HCT116 (cell line): Measurements from ENCODE around the gene JAK2. TPM values are rescaled to one million over a fixed set of nuclear protein-coding genes. Genes with fewer than 3 reads are reported as not detected.

Source experiments
- ATAC-seq: fragments of 200-7000 bp; cut with Tn5 transposase; 2 replicates; pipeline ENCODE4 v1.9.1; 2020; ENCODE audit warnings: mild to moderate bottlenecking, moderate library complexity
- BruUV-seq: library from RNA; stranded (reverse); fragments of 400-500 nt; replicated peaks from 2 replicates; lab custom pipeline; 2021; lab: Mats Ljungman, UMichigan
- CTCF ChIA-PET: fragments of 300-600 bp; sonication (Branson Sonifier 250); formaldehyde crosslinking; loops from one replicate; lab custom pipeline; 2021; ENCODE audit warnings: antibody characterized with exemption; lab: Charles Lee
- POLR2A ChIA-PET: fragments of 300-600, 350-600 bp; sonication (Branson Sonifier 250); formaldehyde crosslinking; loops from one replicate; lab custom pipeline; 2021; ENCODE audit warnings: antibody characterized with exemption; lab: Charles Lee
- RAD21 ChIA-PET, 2 experiments: fragments of 300-600 bp; sonication (Branson Sonifier 250); formaldehyde crosslinking; loops; one replicate each; lab custom pipeline; 2023; ENCODE audit warnings: low total read pairs in 2 of 2; ENCODE audit not compliant: uncharacterized antibody in 2 of 2, unreplicated experiment in 2 of 2, low non-redundant PET in 1 of 2; lab: Charles Lee
- DNase-seq: peaks from one replicate; pipeline ENCODE4 v3.0.0-alpha.2; 2010; ENCODE audit warnings: low read depth, low spot score
- H2AFZ ChIP-seq: fragments of 200-600 bp; shearing (Covaris generic), sonication (generic); 2 replicates; pipeline ENCODE4 v1.6.1; 2017; ENCODE audit warnings: low read depth, mixed run types, mixed read lengths, antibody characterized with exemption, low read length; ENCODE audit not compliant: poor library complexity, severe bottlenecking
- H3K27ac ChIP-seq: 2 replicates; pipeline ENCODE4 v1.5.1; 2012; ENCODE audit warnings: low read depth, low read length
- H3K27me3 ChIP-seq: fragments of 200-600 bp; sonication (generic); 2 replicates; pipeline ENCODE4 v1.6.1; 2016; ENCODE audit warnings: mixed run types, low read length, mixed read lengths; ENCODE audit not compliant: insufficient read depth
- H3K36me3 ChIP-seq, 2 experiments: fragments of 200-500 bp in 1 of 2; fragments of 200-600 bp in 1 of 2; sonication (Bioruptor generic) in 1 of 2; sonication (generic) in 1 of 2; 2 replicates each; pipeline versions ENCODE4 v1.5.1 to v1.6.1; 2014 to 2016; ENCODE audit warnings: low read length in 2 of 2, inconsistent platforms in 1 of 2, mixed read lengths in 1 of 2, mixed run types in 1 of 2; ENCODE audit not compliant: insufficient read depth in 2 of 2, control insufficient read depth in 1 of 2
- H3K4me1 ChIP-seq, 2 experiments: fragments of 200-600 bp in 1 of 2; sonication (generic) in 1 of 2; 2 replicates each; pipeline versions ENCODE4 v1.5.1 to v1.6.1; 2012 to 2017; ENCODE audit warnings: low read length in 2 of 2, inconsistent platforms in 1 of 2, mild to moderate bottlenecking in 1 of 2, mixed read lengths in 1 of 2, mixed run types in 1 of 2, moderate library complexity in 1 of 2; ENCODE audit not compliant: insufficient read depth in 2 of 2, control insufficient read depth in 1 of 2
- H3K4me2 ChIP-seq: fragments of 200-600 bp; sonication (generic); 2 replicates; pipeline ENCODE4 v1.6.1; 2017; ENCODE audit warnings: mixed run types, low read length, mixed read lengths
- H3K4me3 ChIP-seq, 2 experiments: fragments of 200-600 bp in 1 of 2; sonication (generic) in 1 of 2; replicated peaks in 1 of 2; 2 replicates each; pipeline ENCODE4 v1.5.1; 2011 to 2016; ENCODE audit warnings: low read length in 2 of 2, control low read depth in 1 of 2, low read depth in 1 of 2, mild to moderate bottlenecking in 1 of 2, mixed read lengths in 1 of 2, mixed run types in 1 of 2
- H3K79me2 ChIP-seq: fragments of 200-600 bp; sonication (generic); 2 replicates; pipeline ENCODE4 v1.6.1; 2017; ENCODE audit warnings: mild to moderate bottlenecking, mixed run types, low read length, moderate library complexity, mixed read lengths; ENCODE audit not compliant: insufficient read depth
- H3K9ac ChIP-seq: fragments of 200-600 bp; sonication (generic); 2 replicates; pipeline ENCODE4 v1.6.1; 2016; ENCODE audit warnings: low read length, mixed read lengths
- H3K9me2 ChIP-seq: fragments of 200-600 bp; sonication (generic), shearing (Covaris generic); 2 replicates; pipeline ENCODE4 v1.6.1; 2017; ENCODE audit warnings: mixed run types, mild to moderate bottlenecking, moderate library complexity; ENCODE audit not compliant: insufficient read depth
- H3K9me3 ChIP-seq, 2 experiments: fragments of 200-500 bp in 1 of 2; fragments of 200-600 bp in 1 of 2; sonication (Bioruptor generic) in 1 of 2; sonication (generic) in 1 of 2; 2 replicates each; pipeline ENCODE4 v1.6.1; 2014 to 2017; ENCODE audit warnings: low read length in 2 of 2, mixed read lengths in 2 of 2, inconsistent platforms in 1 of 2, low read depth in 1 of 2, mild to moderate bottlenecking in 1 of 2, mixed run types in 1 of 2, moderate library complexity in 1 of 2; ENCODE audit not compliant: control insufficient read depth in 1 of 2, insufficient read depth in 1 of 2
- H4K20me1 ChIP-seq: fragments of 200-600 bp; sonication (generic), shearing (Covaris generic); 2 replicates; pipeline ENCODE4 v1.6.1; 2017; ENCODE audit warnings: mixed run types, mild to moderate bottlenecking, moderate library complexity; ENCODE audit not compliant: insufficient read depth
- ATF3 ChIP-seq: IDR thresholded peaks from 2 replicates; pipeline ENCODE4 v1.6.1; 2012
- CEBPB ChIP-seq: IDR thresholded peaks from 2 replicates; pipeline ENCODE4 v1.6.1; 2012; ENCODE audit warnings: low read depth
- CTCF ChIP-seq, 3 experiments: fragments of 200-600 bp in 1 of 3; sonication (generic) in 1 of 3; IDR thresholded peaks in 2 of 3; conservative IDR thresholded peaks in 1 of 3; 2 replicates each; pipeline ENCODE4 v1.5.1; 2012 to 2017; ENCODE audit warnings: low read depth in 2 of 3, low read length in 2 of 3, antibody characterized with exemption in 1 of 3, borderline replicate concordance in 1 of 3, control low read depth in 1 of 3, mild to moderate bottlenecking in 1 of 3, mixed read lengths in 1 of 3, mixed run types in 1 of 3, moderate library complexity in 1 of 3; ENCODE audit not compliant: insufficient read depth in 1 of 3
- EGR1 ChIP-seq: IDR thresholded peaks from 2 replicates; pipeline ENCODE4 v1.6.1; 2012; ENCODE audit warnings: low read depth
- ELF1 ChIP-seq: IDR thresholded peaks from 2 replicates; pipeline ENCODE4 v1.6.1; 2012; ENCODE audit warnings: low read depth, borderline replicate concordance
- EZH2phosphoT487 ChIP-seq: fragments of 200-600 bp; IDR thresholded peaks from 2 replicates; pipeline ENCODE4 v1.6.1; 2018; ENCODE audit warnings: antibody characterized with exemption, borderline replicate concordance
- FOSL1 ChIP-seq: IDR thresholded peaks from 2 replicates; pipeline ENCODE4 v1.6.1; 2012; ENCODE audit warnings: low read depth
- JUND ChIP-seq: IDR thresholded peaks from 2 replicates; pipeline ENCODE4 v1.6.1; 2012
- MAX ChIP-seq: IDR thresholded peaks from 2 replicates; pipeline ENCODE4 v1.6.1; 2012
- POLR2AphosphoS5 ChIP-seq: IDR thresholded peaks from 2 replicates; pipeline ENCODE4 v1.6.1; 2011; ENCODE audit warnings: mild to moderate bottlenecking, low read depth, low read length, moderate library complexity
- REST ChIP-seq: IDR thresholded peaks from 2 replicates; pipeline ENCODE4 v1.6.1; 2012; ENCODE audit warnings: low read depth
- SIN3A ChIP-seq: IDR thresholded peaks from 2 replicates; pipeline ENCODE4 v1.6.1; 2012; ENCODE audit warnings: low read depth
- SP1 ChIP-seq: IDR thresholded peaks from 2 replicates; pipeline ENCODE4 v1.6.1; 2012; ENCODE audit warnings: low read depth
- SRF ChIP-seq: IDR thresholded peaks from 2 replicates; pipeline ENCODE4 v1.6.1; 2012; ENCODE audit warnings: low read depth
- TCF7L2 ChIP-seq: IDR thresholded peaks from 2 replicates; pipeline ENCODE4 v1.7.0; 2011; ENCODE audit warnings: borderline replicate concordance, inconsistent platforms; ENCODE audit not compliant: insufficient read depth, insufficient read length; ENCODE audit errors: extremely low read depth
- YY1 ChIP-seq: IDR thresholded peaks from 2 replicates; pipeline ENCODE4 v1.6.1; 2011; ENCODE audit warnings: low read length, low read depth, moderate library complexity, mild to moderate bottlenecking; ENCODE audit not compliant: insufficient replicate concordance; ENCODE audit errors: extremely low read depth
- ZBTB33 ChIP-seq: IDR thresholded peaks from 2 replicates; pipeline ENCODE4 v1.6.1; 2011; ENCODE audit warnings: mild to moderate bottlenecking, low read length, moderate library complexity; ENCODE audit not compliant: insufficient replicate concordance; ENCODE audit errors: extremely low read depth
- ZFX ChIP-seq: fragments of 450-650 bp; IDR thresholded peaks from 2 replicates; pipeline ENCODE4 v1.6.1; 2017
- ZNF274 ChIP-seq: fragments of 200-500 bp; sonication (Bioruptor generic); IDR thresholded peaks from 2 replicates; pipeline ENCODE4 v1.6.1; 2014; ENCODE audit warnings: mild to moderate bottlenecking, low read depth, low read length, inconsistent platforms
- intact Hi-C: fragments of 100-400 bp; cut with micrococcal nuclease; formaldehyde crosslinking; loops from 2 replicates; pipeline ENCODE4 v1.10.0; 2022
- total RNA-seq: library from RNA; stranded (reverse); gene quantifications from one replicate; pipeline ENCODE4 v1.2.1, GENCODE V29; 2021; ENCODE audit not compliant: unreplicated experiment

The JAK2 gene
- total RNA-seq, 1 experiment from 2014 or later, result 4.6 TPM

GRCh38 chr9:5111696-5112095 lies 126.6 kb downstream of the JAK2 start:
- no TSS peak for BruUV-seq

More at GRCh38 chr9:5111696-5112095, 126.6 kb downstream of the JAK2 start:
- H4K20me1 ChIP-seq, result no peaks in the 10 kb centered on the region
- no peaks in the 10 kb centered on the region for H3K9me2 ChIP-seq
- H3K4me2 ChIP-seq, result no peak overlapping the region
- ATAC-seq (no peak), DNase-seq (no peak)
- no peaks in the 10 kb centered on the region for H3K4me1 ChIP-seq
- TF ChIP-seq POLR2AphosphoS5 (no peak), ZBTB33 (no peak), ZNF274 (no peak), MAX (no peak), SP1 (no peak), JUND (no peak), CTCF (IDR thresholded peaks at IDR 0.05 in 2 of 3, conservative IDR thresholded peaks at IDR 0.05 in 1 of 3; ENCODE audit: borderline replicate concordance in 1 of 3, insufficient read depth in 1 of 3, low read depth in 2 of 3, low read length in 2 of 3) (no peak), YY1 (no peak), SRF (no peak), ATF3 (no peak), TCF7L2 (no peak), ELF1 (no peak), ZFX (no peak), REST (no peak), EZH2phosphoT487 (no peak), SIN3A (no peak), EGR1 (no peak), FOSL1 (no peak), CEBPB (no peak)
- intact Hi-C loops, result no loop called here
- H3K9me3 ChIP-seq, result no peaks in the 10 kb centered on the region
- H3K79me2 ChIP-seq, result no peaks in the 10 kb centered on the region
- no peak overlapping the region for H2AFZ ChIP-seq
- no peaks in the 10 kb centered on the region for H3K27me3 ChIP-seq
- no peaks in the 10 kb centered on the region for H3K36me3 ChIP-seq
- H3K4me3 ChIP-seq, result no peak overlapping the region
- H3K9ac ChIP-seq, result no peak overlapping the region
- CTCF ChIA-PET, result no interaction called here
- RAD21 ChIA-PET, result no interaction called here
- no peak overlapping the region for H3K27ac ChIP-seq
- POLR2A ChIA-PET, result no interaction called here
